HK-2 (cell line): Measurements from ENCODE around the gene DNAH6.
"Not testable (repeated sequence)": the region's sequence is repeated elsewhere in the genome, so short reads cannot be mapped to it uniquely, and the experiment has no call there.

ENCODE experiments used
- DNase-seq: peaks from one replicate; pipeline ENCODE4 v3.0.0-alpha.2; 2018; ENCODE audit not compliant: unreplicated experiment

Gene DNAH6

GRCh38 chr2:84755096-84755495 is 238.8 kb downstream of the DNAH6 start:
- no peak for DNase-seq

GRCh38 chr2:84757648-84758047 is 241.3 kb downstream of the DNAH6 start:
- DNase-seq: no peak

GRCh38 chr2:84766791-84767190 is 250.5 kb downstream of the DNAH6 start:
- no peak for DNase-seq

GRCh38 chr2:84768840-84769239 is 252.5 kb downstream of the DNAH6 start:
- no peak for DNase-seq

GRCh38 chr2:84770280-84770679 is 254.0 kb downstream of the DNAH6 start:
- no peak for DNase-seq

GRCh38 chr2:84771251-84771650 is 255.0 kb downstream of the DNAH6 start:
- no peak for DNase-seq

- not testable (repeated sequence) for DNase-seq
These were observed 257.3 kb downstream of the DNAH6 start for GRCh38 chr2:84773562-84773961.

- no peak for DNase-seq
These were observed 259.7 kb downstream of the DNAH6 start for GRCh38 chr2:84776011-84776410.

- no peak for DNase-seq
These were observed 262.8 kb downstream of the DNAH6 start for GRCh38 chr2:84778911-84779690.

GRCh38 chr2:84779781-84780180 is 263.5 kb downstream of the DNAH6 start:
- DNase-seq: no peak

- no peak for DNase-seq
These were observed 265.8 kb downstream of the DNAH6 start for GRCh38 chr2:84781942-84782716.

GRCh38 chr2:84782717-84783442 is 266.6 kb downstream of the DNAH6 start:
- no peak for DNase-seq

GRCh38 chr2:84785950-84786349 is 269.7 kb downstream of the DNAH6 start:
- DNase-seq: no peak

GRCh38 chr2:84786601-84787000 is 270.3 kb downstream of the DNAH6 start:
- DNase-seq: no peak

GRCh38 chr2:84788027-84788426 is 271.7 kb downstream of the DNAH6 start:
- DNase-seq: no peak

GRCh38 chr2:84788498-84788897 is 272.2 kb downstream of the DNAH6 start:
- no peak for DNase-seq

GRCh38 chr2:84792856-84793522 is 276.7 kb downstream of the DNAH6 start:
- no peak for DNase-seq

- DNase-seq: no peak
These were observed 277.3 kb downstream of the DNAH6 start for GRCh38 chr2:84793641-84794040.

- DNase-seq: no peak
These were observed 280.5 kb downstream of the DNAH6 start for GRCh38 chr2:84796798-84797197.

GRCh38 chr2:84797271-84797670 is 281.0 kb downstream of the DNAH6 start:
- no peak for DNase-seq

- no peak for DNase-seq
These were observed 283.5 kb downstream of the DNAH6 start for GRCh38 chr2:84799772-84800171.
